Neural cell (in vitro differentiated cells): ENCODE results near the gene HBD. TPM values are rescaled to one million over a fixed set of nuclear protein-coding genes. Genes with fewer than 3 reads are reported as not detected.

Experiments used
- H2AFZ ChIP-seq: fragments of 200-600, 300-800 bp; sonication (generic), shearing (Covaris generic); 2 replicates; pipeline ENCODE4 v1.6.0; 2014; ENCODE audit warnings: low read depth, mild to moderate bottlenecking, antibody characterized with exemption, low read length, moderate library complexity
- H3F3A ChIP-seq: fragments of 200-600 bp; shearing (Covaris generic); 2 replicates; pipeline ENCODE4 v1.6.1; 2016; ENCODE audit warnings: mild to moderate bottlenecking, moderate library complexity, mixed read lengths, antibody characterized with exemption, low read length; ENCODE audit not compliant: insufficient read depth, poor library complexity, severe bottlenecking
- H3K27ac ChIP-seq: fragments of 200-600, 300-800 bp; sonication (generic), shearing (Covaris generic); 2 replicates; pipeline ENCODE4 v1.5.1; 2014; ENCODE audit warnings: mild to moderate bottlenecking, low read length, moderate library complexity
- H3K27me3 ChIP-seq: fragments of 300-800, 200-600 bp; sonication (generic), shearing (Covaris generic); 2 replicates; pipeline ENCODE4 v1.6.0; 2014; ENCODE audit warnings: mild to moderate bottlenecking, low read depth, low read length, moderate library complexity; ENCODE audit not compliant: insufficient read depth
- H3K36me3 ChIP-seq: fragments of 300-800, 200-600 bp; sonication (generic), shearing (Covaris generic); 2 replicates; pipeline ENCODE4 v1.5.1; 2014; ENCODE audit warnings: mild to moderate bottlenecking, antibody characterized with exemption, low read length, moderate library complexity; ENCODE audit not compliant: insufficient read depth
- H3K4me2 ChIP-seq: fragments of 300-800, 200-600 bp; sonication (generic), shearing (Covaris generic); 2 replicates; pipeline ENCODE4 v1.6.0; 2014; ENCODE audit warnings: mild to moderate bottlenecking, low read length
- H3K4me3 ChIP-seq: fragments of 300-800, 200-600 bp; sonication (generic), shearing (Covaris generic); 2 replicates; pipeline ENCODE4 v1.5.1; 2014; ENCODE audit warnings: mild to moderate bottlenecking, low read length, moderate library complexity
- H3K79me2 ChIP-seq: fragments of 200-600 bp; shearing (Covaris generic); replicated peaks from 2 replicates; pipeline ENCODE4 v1.6.0; 2014; ENCODE audit warnings: mild to moderate bottlenecking, low read length, moderate library complexity; ENCODE audit not compliant: insufficient read depth
- H3K9ac ChIP-seq: fragments of 300-800, 200-600 bp; sonication (generic), shearing (Covaris generic); 2 replicates; pipeline ENCODE4 v1.6.1; 2016; ENCODE audit warnings: mild to moderate bottlenecking, low read length, mixed read lengths
- H3K9me2 ChIP-seq: fragments of 200-600 bp; shearing (Covaris generic); 2 replicates; pipeline ENCODE4 v1.6.1; 2016; ENCODE audit warnings: mild to moderate bottlenecking, low read length, mixed read lengths; ENCODE audit not compliant: insufficient read depth
- H3K9me3 ChIP-seq: fragments of 200-600, 300-800 bp; sonication (generic), shearing (Covaris generic); 2 replicates; pipeline ENCODE4 v1.6.1; 2016; ENCODE audit warnings: mild to moderate bottlenecking, mixed run types, low read length, moderate library complexity, mixed read lengths
- H4K20me1 ChIP-seq: fragments of 200-600 bp; shearing (Covaris generic); 2 replicates; pipeline ENCODE4 v1.6.1; 2016; ENCODE audit warnings: mild to moderate bottlenecking, mixed run types; ENCODE audit not compliant: insufficient read depth
- CTCF ChIP-seq: fragments of 450-650 bp; IDR thresholded peaks from 2 replicates; pipeline ENCODE4 v1.5.1; 2014; ENCODE audit warnings: antibody characterized with exemption, mild to moderate bottlenecking, moderate library complexity; ENCODE audit not compliant: poor library complexity, severe bottlenecking
- EP300 ChIP-seq: fragments of 450-650 bp; conservative IDR thresholded peaks from 2 replicates; pipeline ENCODE4 v1.6.1; 2014; ENCODE audit warnings: antibody characterized with exemption, mild to moderate bottlenecking, moderate library complexity; ENCODE audit not compliant: poor library complexity, severe bottlenecking
- EZH2 ChIP-seq: fragments of 200-600, 300-800 bp; shearing (Covaris generic), sonication (generic); IDR thresholded peaks from 2 replicates; pipeline ENCODE4 v1.6.1; 2014; ENCODE audit warnings: antibody characterized with exemption, low read length, borderline replicate concordance, mild to moderate bottlenecking; ENCODE audit not compliant: insufficient read depth, poor library complexity, severe bottlenecking
- MXI1 ChIP-seq: fragments of 450-650 bp; conservative IDR thresholded peaks from 2 replicates; pipeline ENCODE4 v1.6.1; 2014; ENCODE audit warnings: antibody characterized with exemption, mild to moderate bottlenecking; ENCODE audit not compliant: poor library complexity, severe bottlenecking
- POLR2AphosphoS5 ChIP-seq: IDR thresholded peaks from 2 replicates; pipeline ENCODE4 v1.6.1; 2012
- RAD21 ChIP-seq: fragments of 450-650 bp; conservative IDR thresholded peaks from 2 replicates; pipeline ENCODE4 v1.6.1; 2014; ENCODE audit warnings: antibody characterized with exemption, mild to moderate bottlenecking, moderate library complexity
- REST ChIP-seq: IDR thresholded peaks from 2 replicates; pipeline ENCODE4 v1.6.1; 2012; ENCODE audit warnings: borderline replicate concordance
- SMC3 ChIP-seq: fragments of 450-650 bp; conservative IDR thresholded peaks from 2 replicates; pipeline ENCODE4 v1.6.1; 2014; ENCODE audit warnings: antibody characterized with exemption, mild to moderate bottlenecking, moderate library complexity; ENCODE audit not compliant: poor library complexity
- TAF1 ChIP-seq: IDR thresholded peaks from 2 replicates; pipeline ENCODE4 v1.6.1; 2012; ENCODE audit warnings: low read depth
- polyA plus RNA-seq: library from polyadenylated mRNA; depleted of rRNA; stranded (reverse); fragments of >200 nt; gene quantifications from 2 replicates; pipeline ENCODE4 v1.2.3, GENCODE V29; 2014

Gene HBD
- polyA plus RNA-seq, 1 donor from 2014 or later = not detected

DNA sequence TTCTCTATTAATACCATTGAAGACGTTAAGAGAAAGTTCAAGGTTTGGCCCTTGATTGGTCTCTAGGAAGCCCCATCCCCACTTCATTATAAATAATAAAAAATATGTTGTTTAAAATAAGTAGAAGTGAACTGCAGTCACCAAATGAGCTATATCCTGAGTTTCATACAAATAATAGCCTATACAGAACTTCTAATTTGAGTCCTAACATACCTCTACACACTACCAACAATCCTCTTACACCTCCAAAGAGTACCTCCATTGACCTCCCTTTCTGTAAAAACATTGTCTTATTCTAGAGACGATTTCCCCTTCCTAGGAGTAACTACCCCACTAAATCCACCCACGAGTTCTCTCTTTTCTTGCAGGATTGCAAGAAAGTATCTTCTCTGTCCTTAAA is 7.2 kb upstream of the HBD start:
- TF ChIP-seq CTCF = no peak
- no peak for TF ChIP-seq REST
- TF ChIP-seq MXI1 = no peak
- no peak for TF ChIP-seq EP300
- TF ChIP-seq EZH2 = no peak
- TF ChIP-seq RAD21 = no peak
- TF ChIP-seq SMC3 = no peak
- TF ChIP-seq TAF1 = no peak
- TF ChIP-seq POLR2AphosphoS5 = no peak

DNA sequence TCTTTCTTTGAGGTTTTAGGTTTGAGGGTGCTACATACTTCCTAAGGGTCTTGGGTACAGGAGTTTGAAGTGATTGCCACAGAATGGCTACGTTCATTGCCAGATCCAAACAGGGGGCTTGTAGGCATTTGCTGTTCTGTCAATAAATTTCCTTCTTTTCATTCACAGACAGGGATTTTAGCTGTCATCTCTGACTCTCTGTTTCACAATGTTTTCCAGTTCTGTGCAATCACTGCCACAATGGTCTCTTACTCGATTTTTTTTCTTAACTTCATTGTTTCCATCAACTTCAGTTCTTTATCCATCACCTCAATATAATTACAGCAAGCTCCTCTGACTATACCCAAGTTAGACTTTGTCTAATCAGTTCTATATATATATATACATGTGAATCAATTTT is 6.2 kb upstream of the HBD start:
- H3F3A ChIP-seq = no peaks in the 10 kb centered on the region
- no peak overlapping the region for H2AFZ ChIP-seq
- H3K9me3 ChIP-seq = no peaks in the 10 kb centered on the region
- no peak overlapping the region for H3K4me3 ChIP-seq
- no peaks in the 10 kb centered on the region for H4K20me1 ChIP-seq
- no peaks in the 10 kb centered on the region for H3K36me3 ChIP-seq
- no peak overlapping the region for H3K27ac ChIP-seq
- H3K9me2 ChIP-seq = no peaks in the 10 kb centered on the region
- TF ChIP-seq REST (no peak), TAF1 (no peak), POLR2AphosphoS5 (no peak), MXI1 (no peak), RAD21 (no peak)
- H3K79me2 ChIP-seq = no peaks in the 10 kb centered on the region
- no peak overlapping the region for H3K9ac ChIP-seq
- H3K4me2 ChIP-seq = no peak overlapping the region
- H3K27me3 ChIP-seq = no peaks in the 10 kb centered on the region

More for the DNA sequence above, 7.2 kb upstream of the HBD start:
- Histone ChIP-seq H3K9me3 (no peaks in the 10 kb centered on the region), H3F3A (no peaks in the 10 kb centered on the region), H3K27me3 (no peaks in the 10 kb centered on the region), H4K20me1 (no peaks in the 10 kb centered on the region), H3K9me2 (no peaks in the 10 kb centered on the region), H2AFZ (no peak overlapping the region), H3K36me3 (no peaks in the 10 kb centered on the region), H3K4me2 (no peak overlapping the region), H3K79me2 (no peaks in the 10 kb centered on the region), H3K9ac (no peak overlapping the region), H3K4me3 (no peak overlapping the region), H3K27ac (no peak overlapping the region)
